Subcutaneous abdominal adipose tissue (tissue), 5 donors: ENCODE measurements around the gene SYT11.

ENCODE experiments used
- H3K27ac ChIP-seq: one replicate; pipeline ENCODE4 v1.7.0; 2013; ENCODE audit warnings: low read depth, mild to moderate bottlenecking, inconsistent platforms, low read length, moderate library complexity
- H3K27me3 ChIP-seq, 5 donors: one replicate each; pipeline ENCODE4 v1.7.0; 2013; ENCODE audit warnings: low read length in 5 of 5, inconsistent platforms in 1 of 5; ENCODE audit not compliant: control insufficient read depth in 5 of 5, insufficient read depth in 4 of 5
- H3K36me3 ChIP-seq, 5 donors: one replicate each; pipeline ENCODE4 v1.7.0; 2013; ENCODE audit warnings: low read length in 5 of 5; ENCODE audit not compliant: control insufficient read depth in 5 of 5, insufficient read depth in 5 of 5
- H3K4me1 ChIP-seq, 5 donors: one replicate each; pipeline ENCODE4 v1.7.0; 2013; ENCODE audit warnings: low read length in 5 of 5, mild to moderate bottlenecking in 3 of 5, moderate library complexity in 1 of 5; ENCODE audit not compliant: control insufficient read depth in 5 of 5, insufficient read depth in 5 of 5
- H3K4me3 ChIP-seq, 5 donors: one replicate each; pipeline ENCODE4 v1.7.0; 2013; ENCODE audit warnings: low read length in 5 of 5, low read depth in 1 of 5
- H3K9ac ChIP-seq, 5 donors: one replicate each; pipeline ENCODE4 v1.7.0; 2013; ENCODE audit warnings: low read length in 5 of 5, mild to moderate bottlenecking in 4 of 5, moderate library complexity in 3 of 5
- H3K9me3 ChIP-seq, 5 donors: one replicate each; pipeline ENCODE4 v1.7.0; 2013; ENCODE audit warnings: low read length in 5 of 5; ENCODE audit not compliant: control insufficient read depth in 5 of 5
- donor health status: healthy.
- donor health status: healthy.
- donor health status: healthy.
- donor health status: healthy.
- donor health status: healthy.

Gene SYT11

DNA sequence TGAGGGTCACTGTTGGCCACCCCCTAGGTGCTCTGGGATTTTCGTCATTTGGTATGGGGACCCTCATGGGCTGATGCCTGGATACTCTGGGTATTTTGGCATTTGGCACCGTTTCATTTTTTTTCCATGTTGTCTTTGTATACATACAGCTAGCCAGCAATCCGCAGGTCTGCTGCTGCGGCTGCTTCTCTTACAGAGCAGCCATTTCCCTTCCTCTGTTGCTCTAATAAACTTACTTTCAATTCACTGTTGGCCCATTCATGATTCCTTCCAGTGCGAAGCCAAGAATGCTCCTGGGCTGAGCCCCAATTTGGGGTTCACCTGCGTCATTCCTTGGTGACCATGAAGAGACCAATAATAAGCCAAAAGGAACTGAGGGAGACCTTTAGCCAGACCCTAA, 23.8 kb upstream of the SYT11 start:
- Histone ChIP-seq H3K4me1 (no peaks in the 10 kb centered on the region), H3K4me3 (no peak overlapping the region), H3K27ac (no peak overlapping the region), H3K36me3 (peaks cover 0 to 3% (median 0%) of the 10 kb centered on the region in 5 donors), H3K9me3 (no peaks in the 10 kb centered on the region), H3K27me3 (no peaks in the 10 kb centered on the region), H3K9ac (no peak overlapping the region)

DNA sequence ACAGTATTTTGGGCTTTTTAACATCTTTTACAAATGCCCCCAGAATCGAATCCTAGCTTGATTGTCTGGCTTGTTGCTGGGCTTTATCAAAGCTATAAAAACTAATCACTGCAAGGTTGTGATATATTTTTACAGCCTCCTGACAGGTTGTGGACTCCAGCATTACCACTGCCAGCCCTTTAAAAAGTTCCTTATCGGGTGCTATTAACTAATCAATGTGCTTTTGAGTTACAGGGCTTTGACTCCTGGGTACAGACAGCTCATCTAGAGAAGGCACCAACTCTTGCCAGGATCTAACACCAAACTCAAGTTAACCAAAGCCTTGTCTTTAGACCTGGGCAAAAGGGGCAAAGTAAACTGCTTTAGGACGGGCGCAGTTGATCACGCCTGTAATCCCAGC, 19.0 kb upstream of the SYT11 start:
- Histone ChIP-seq H3K27me3 (no peaks in the 10 kb centered on the region), H3K4me3 (no peak overlapping the region), H3K27ac (no peak overlapping the region), H3K36me3 (peaks cover 0 to 8% (median 5%) of the 10 kb centered on the region in 5 donors), H3K4me1 (peaks cover 0 to 9% (median 0%) of the 10 kb centered on the region in 5 donors), H3K9me3 (no peaks in the 10 kb centered on the region), H3K9ac (no peak overlapping the region)

GRCh38 chr1:155844860-155845421, 14.4 kb upstream of the SYT11 start:
- Histone ChIP-seq H3K9me3 (no peaks in the 10 kb centered on the region), H3K36me3 (peaks cover 5 to 24% (median 14%) of the 10 kb centered on the region in 5 donors), H3K27me3 (no peaks in the 10 kb centered on the region), H3K4me1 (peaks cover 0 to 9% (median 0%) of the 10 kb centered on the region in 5 donors), H3K9ac (no peak overlapping the region), H3K27ac (no peak overlapping the region), H3K4me3 (no peak overlapping the region)

GRCh38 chr1:155847823-155848529, 11.4 kb upstream of the SYT11 start:
- no peak overlapping the region for H3K27ac ChIP-seq
- no peaks in the 10 kb centered on the region for H3K9me3 ChIP-seq
- H3K4me1 ChIP-seq: peaks cover 0 to 12% (median 0%) of the 10 kb centered on the region in 5 donors
- H3K9ac ChIP-seq: no peak overlapping the region
- no peaks in the 10 kb centered on the region for H3K27me3 ChIP-seq
- no peak overlapping the region for H3K4me3 ChIP-seq
- H3K36me3 ChIP-seq: peaks cover 8 to 44% (median 29%) of the 10 kb centered on the region in 5 donors

- peaks cover 0 to 3% (median 0%) of the 10 kb centered on the region in 5 donors for H3K4me1 ChIP-seq
- no peaks in the 10 kb centered on the region for H3K27me3 ChIP-seq
- H3K27ac ChIP-seq: no peak overlapping the region
- H3K36me3 ChIP-seq: peaks cover 14 to 56% (median 36%) of the 10 kb centered on the region in 5 donors
- peak overlapping the region in 2 of 5 donors; percentile 12 to 35 for H3K9ac ChIP-seq
- H3K9me3 ChIP-seq: no peaks in the 10 kb centered on the region
- no peak overlapping the region for H3K4me3 ChIP-seq
Measured at GRCh38 chr1:155850345-155850744, 9.0 kb upstream of the SYT11 start.

DNA sequence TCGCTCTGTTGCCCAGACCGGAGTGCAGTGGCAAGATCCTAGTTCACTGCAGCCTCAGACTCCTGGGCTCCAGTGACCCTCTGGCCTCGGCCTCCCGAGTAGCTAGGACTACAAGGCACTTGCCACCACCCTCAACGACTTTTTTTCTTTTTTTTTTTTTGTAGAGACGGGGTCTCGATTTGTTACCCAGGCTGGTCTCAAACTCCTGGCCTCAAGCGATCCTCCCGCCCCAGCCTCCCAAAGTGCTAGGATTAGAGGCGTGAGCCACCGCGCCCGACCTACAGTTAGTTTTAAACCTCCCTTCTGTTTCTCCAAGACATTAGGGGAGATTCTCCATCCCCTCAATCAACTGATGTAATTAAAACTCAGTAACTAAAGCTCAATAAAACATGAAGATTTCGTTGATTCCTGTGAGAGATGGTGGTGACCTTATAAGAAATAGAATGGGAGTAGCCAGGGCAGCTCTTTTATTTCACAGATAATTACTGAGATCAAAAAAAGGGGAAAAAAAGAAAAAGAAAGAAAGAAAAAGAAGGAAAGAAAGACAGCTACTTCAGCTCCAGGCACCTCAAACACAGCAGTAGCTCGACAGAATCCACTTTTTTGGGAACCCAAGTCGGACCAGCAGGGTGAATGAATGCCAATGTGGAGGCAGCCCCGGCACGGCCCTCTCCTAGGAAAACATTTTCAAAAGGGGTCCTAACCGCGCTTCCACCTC, 3.0 kb upstream of the SYT11 start:
- Histone ChIP-seq H3K4me1 (peaks cover 3 to 40% (median 38%) of the 10 kb centered on the region in 5 donors), H3K9ac (peak overlapping the region; percentile 84 to 99 (median 91)), H3K27me3 (no peaks in the 10 kb centered on the region), H3K27ac (peak overlapping the region; percentile 83), H3K9me3 (no peaks in the 10 kb centered on the region), H3K36me3 (peaks cover 8 to 28% (median 24%) of the 10 kb centered on the region in 5 donors), H3K4me3 (peak overlapping the region; percentile 91 to 98 (median 97))

- H3K27ac ChIP-seq: peak within 1 kb of the TSS; percentile 83
- H3K9ac ChIP-seq: peak within 1 kb of the TSS; percentile 84 to 99 (median 91)
- no peaks in the 10 kb centered on the region for H3K27me3 ChIP-seq
- H3K36me3 ChIP-seq: peaks cover 8 to 25% (median 17%) of the 10 kb centered on the region in 5 donors
- H3K4me3 ChIP-seq: peak within 1 kb of the TSS; percentile 91 to 98 (median 97)
- H3K9me3 ChIP-seq: no peaks in the 10 kb centered on the region
- peaks cover 3 to 40% (median 38%) of the 10 kb centered on the region in 5 donors for H3K4me1 ChIP-seq
Measured at GRCh38 chr1:155856975-155857930, 2.1 kb upstream of the SYT11 start, which contains the start of gene GON4L. Gene GON4L, minus strand, starts transcription at chr1:155857214. Its CDS starts 3,434 bp downstream, at chr1:155853780.

GRCh38 chr1:155858800-155859233, 550 bp upstream of the SYT11 start:
- Histone ChIP-seq H3K4me1 (peaks cover 3 to 40% (median 38%) of the 10 kb centered on the region in 5 donors), H3K4me3 (peak overlapping the region; percentile 55 to 75 (median 68)), H3K36me3 (peaks cover 0 to 11% (median 6%) of the 10 kb centered on the region in 5 donors), H3K27me3 (no peaks in the 10 kb centered on the region), H3K9me3 (no peaks in the 10 kb centered on the region), H3K27ac (peak overlapping the region; percentile 82), H3K9ac (peak overlapping the region; percentile 54 to 81 (median 68))
